CD4-positive, alpha-beta T cell (primary cell): Measurements from ENCODE around the gene EEF1AKMT4. TPM values are rescaled to one million over a fixed set of nuclear protein-coding genes. Genes with fewer than 3 reads are reported as not detected.

Experiments used
- ATAC-seq: fragments of 200-7000 bp; cut with Tn5 transposase; one replicate; pipeline ENCODE4 v1.10.0; 2022; ENCODE audit warnings: mild to moderate bottlenecking; ENCODE audit not compliant: poor library complexity
- CTCF ChIA-PET: fragments of 350-600 bp; sonication (Branson Sonifier 250); formaldehyde crosslinking; loops from one replicate; lab custom pipeline; 2021; ENCODE audit warnings: antibody characterized with exemption, inconsistent platforms; lab: Charles Lee
- POLR2A ChIA-PET: fragments of 350-600 bp; sonication (Branson Sonifier 250); formaldehyde crosslinking; loops from one replicate; lab custom pipeline; 2021; ENCODE audit warnings: antibody characterized with exemption, inconsistent platforms; lab: Charles Lee
- DNase-seq, 14 experiments: peaks; one replicate each; pipeline ENCODE4 v3.0.0-alpha.2; 2013 to 2020; ENCODE audit warnings: mixed read lengths in 2 of 14
- H3K27ac ChIP-seq, 2 donors: one replicate each; pipeline versions ENCODE4 v1.5.1 to v1.7.0; 2013; ENCODE audit warnings: low read length in 2 of 2, low read depth in 1 of 2, mild to moderate bottlenecking in 1 of 2
- H3K27me3 ChIP-seq, 2 experiments: 1 replicate in 1 of 2; 2 replicates in 1 of 2; pipeline versions ENCODE4 v1.6.1 to v1.7.0; 2013; ENCODE audit warnings: low read length in 2 of 2, control low read depth in 1 of 2, mild to moderate bottlenecking in 1 of 2, moderate library complexity in 1 of 2; ENCODE audit not compliant: insufficient read depth in 2 of 2, control insufficient read depth in 1 of 2
- H3K36me3 ChIP-seq: one replicate; pipeline ENCODE4 v1.6.1; 2013; ENCODE audit warnings: low read length, control low read depth; ENCODE audit not compliant: insufficient read depth
- H3K4me1 ChIP-seq: one replicate; pipeline ENCODE4 v1.6.1; 2013; ENCODE audit warnings: low read length, control low read depth; ENCODE audit not compliant: insufficient read depth
- H3K4me3 ChIP-seq: one replicate; pipeline ENCODE4 v1.5.1; 2013; ENCODE audit warnings: mild to moderate bottlenecking, low read length, moderate library complexity
- H3K9me3 ChIP-seq, 2 experiments: 1 replicate in 1 of 2; 2 replicates in 1 of 2; pipeline versions ENCODE4 v1.6.1 to v1.7.0; 2013; ENCODE audit warnings: low read length in 2 of 2, mild to moderate bottlenecking in 2 of 2, control low read depth in 1 of 2, moderate library complexity in 1 of 2; ENCODE audit not compliant: control insufficient read depth in 1 of 2, insufficient read depth in 1 of 2
- H3K27ac Mint-ChIP-seq: one replicate; pipeline ENCODE4 v1.8.0; 2020; ENCODE audit warnings: mixed read lengths
- H3K27me3 Mint-ChIP-seq: one replicate; pipeline ENCODE4 v1.8.0; 2021; ENCODE audit warnings: mixed read lengths
- H3K36me3 Mint-ChIP-seq: one replicate; pipeline ENCODE4 v1.8.0; 2021; ENCODE audit warnings: low read depth, mixed read lengths
- H3K4me1 Mint-ChIP-seq: one replicate; pipeline ENCODE4 v1.8.0; 2021; ENCODE audit warnings: low read depth, mixed read lengths
- H3K4me3 Mint-ChIP-seq: one replicate; pipeline ENCODE4 v1.8.0; 2020; ENCODE audit warnings: mild to moderate bottlenecking, mixed read lengths
- H3K9me3 Mint-ChIP-seq: one replicate; pipeline ENCODE4 v1.8.0; 2020; ENCODE audit warnings: mixed read lengths
- CTCF ChIP-seq: fragments of 200-600 bp; IDR thresholded peaks from one replicate; pipeline ENCODE4 v1.8.0; 2022; ENCODE audit warnings: antibody characterized with exemption, mild to moderate bottlenecking
- intact Hi-C, 2 experiments: fragments of 100-400 bp; cut with DNase I in 1 of 2; cut with micrococcal nuclease in 1 of 2; formaldehyde crosslinking; loops; one replicate each; pipeline versions ENCODE4 v1.15.1 to v1.9.0; 2023 to 2025; cut with DNase I, micrococcal nuclease
- total RNA-seq, 174 experiments: library from RNA in 2 of 174; stranded (reverse) in 2 of 174; gene quantifications; one replicate each; pipeline ENCODE4 v1.2.3 and lab custom pipeline; 2021 to 2026

Gene EEF1AKMT4
- total RNA-seq, 2 experiments from 2014 or later: not detected

GRCh38 chr3:184235381-184236032, 14.0 kb upstream of the EEF1AKMT4 start:
- H3K27ac ChIP-seq: no peak overlapping the region
- H3K9me3 ChIP-seq: no peaks in the 10 kb centered on the region
- intact Hi-C loops: no loop called here
- peaks cover 31% of the 10 kb centered on the region for H3K27me3 Mint-ChIP-seq
- no peaks in the 10 kb centered on the region for H3K9me3 Mint-ChIP-seq
- H3K4me3 Mint-ChIP-seq: no peak overlapping the region
- ATAC-seq (no peak), DNase-seq (no peak)
- no peaks in the 10 kb centered on the region for H3K36me3 Mint-ChIP-seq
- H3K4me3 ChIP-seq: no peak overlapping the region
- ChIA-PET CTCF (interaction anchor here (1.4 kb wide), 1 partner anchor 8 kb away, joined by 7 read pairs; no protein-coding TSS in a partner anchor), POLR2A (no interaction called here)
- no peak for TF ChIP-seq CTCF
- H3K4me1 Mint-ChIP-seq: peaks cover 10% of the 10 kb centered on the region
- H3K27ac Mint-ChIP-seq: no peak overlapping the region
- no peaks in the 10 kb centered on the region for H3K36me3 ChIP-seq
- H3K4me1 ChIP-seq: peaks cover 5% of the 10 kb centered on the region
- peaks cover 24 to 29% of the 10 kb centered on the region in 2 experiments for H3K27me3 ChIP-seq

GRCh38 chr3:184236033-184236410, 13.4 kb upstream of the EEF1AKMT4 start:
- no peak for TF ChIP-seq CTCF
- POLR2A ChIA-PET: no interaction called here
- H3K27ac Mint-ChIP-seq: no peak overlapping the region
- H3K4me3 Mint-ChIP-seq: no peak overlapping the region
- intact Hi-C loops: no loop called here
- peaks cover 7% of the 10 kb centered on the region for H3K4me1 Mint-ChIP-seq
- Histone ChIP-seq H3K36me3 (no peaks in the 10 kb centered on the region), H3K9me3 (no peaks in the 10 kb centered on the region), H3K27me3 (peaks cover 22 to 24% of the 10 kb centered on the region in 2 experiments), H3K4me3 (no peak overlapping the region), H3K27ac (no peak overlapping the region), H3K4me1 (peaks cover 2% of the 10 kb centered on the region)
- H3K36me3 Mint-ChIP-seq: no peaks in the 10 kb centered on the region
- peaks cover 28% of the 10 kb centered on the region for H3K27me3 Mint-ChIP-seq
- no peaks in the 10 kb centered on the region for H3K9me3 Mint-ChIP-seq
- CTCF ChIA-PET: interaction anchor here (1.4 kb wide), 1 partner anchor 9 kb away, joined by 7 read pairs; no protein-coding TSS in a partner anchor
- DNase-seq (no peak), ATAC-seq (no peak)

GRCh38 chr3:184236636-184237035, 12.8 kb upstream of the EEF1AKMT4 start:
- CTCF ChIA-PET: interaction anchor here (1.4 kb wide), 1 partner anchor 9 kb away, joined by 7 read pairs; no protein-coding TSS in a partner anchor
- no peak overlapping the region for H3K27ac Mint-ChIP-seq
- intact Hi-C loops: no loop called here

More at GRCh38 chr3:184236636-184237035, 12.8 kb upstream of the EEF1AKMT4 start:
- Histone ChIP-seq H3K36me3 (no peaks in the 10 kb centered on the region), H3K4me3 (no peak overlapping the region), H3K27me3 (peaks cover 16 to 18% of the 10 kb centered on the region in 2 experiments), H3K9me3 (no peaks in the 10 kb centered on the region), H3K4me1 (no peaks in the 10 kb centered on the region), H3K27ac (no peak overlapping the region)
- DNase-seq (no peak), ATAC-seq (no peak)
- Mint-ChIP-seq H3K4me1 (peaks cover under 1% of the 10 kb centered on the region), H3K36me3 (no peaks in the 10 kb centered on the region), H3K27me3 (peaks cover 22% of the 10 kb centered on the region), H3K4me3 (no peak overlapping the region), H3K9me3 (no peaks in the 10 kb centered on the region)
- POLR2A ChIA-PET: no interaction called here
- no peak for TF ChIP-seq CTCF
